ENCODE measurements around the gene HS3ST5. TPM values are rescaled to one million over a fixed set of nuclear protein-coding genes. Genes with fewer than 3 reads are reported as not detected.

HS3ST5 gene
- total and polyA plus RNA-seq, 4 donors = 0.02 to 0.18 (median 0.04) TPM; not detected in 1

DNA sequence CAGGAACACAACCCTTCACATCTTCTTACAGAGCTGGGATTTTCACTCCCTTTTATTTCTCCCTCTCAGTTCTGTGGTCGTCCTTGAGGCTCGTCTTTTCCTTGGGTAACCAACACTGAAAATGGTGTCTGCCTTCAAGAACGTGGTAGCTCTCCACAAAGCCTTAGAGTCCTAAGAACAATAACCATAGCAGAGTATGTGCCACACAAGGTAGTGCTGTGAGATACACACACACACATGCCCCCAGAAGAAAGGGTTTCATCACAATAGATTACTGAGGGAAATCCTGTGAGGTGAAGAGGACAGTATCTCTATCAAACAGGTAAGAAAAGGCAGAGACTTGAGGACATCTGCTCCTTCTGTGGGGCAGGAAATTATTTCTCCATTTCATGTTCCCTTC lies 267.0 kb downstream of the HS3ST5 start:
- no peak for TF ChIP-seq CTCF (IDR thresholded peaks at IDR 0.05; ENCODE audit: control extremely low read depth, extremely low read depth)
- no peaks in the 10 kb centered on the region for H3K27me3 ChIP-seq (ENCODE audit: control insufficient read depth in 3 of 3, insufficient read depth in 3 of 3, low read length in 2 of 3)
- no peaks in the 10 kb centered on the region for H3K9me3 ChIP-seq (ENCODE audit: control insufficient read depth in 4 of 4, insufficient read depth in 3 of 4, low read length in 3 of 4)
- H3K4me1 ChIP-seq (ENCODE audit: control insufficient read depth in 5 of 5, insufficient read depth in 5 of 5, low read length in 5 of 5) = no peaks in the 10 kb centered on the region
- H3K27ac ChIP-seq (ENCODE audit: low read depth in 1 of 2, low read length in 1 of 2) = no peak overlapping the region
- no peak overlapping the region for H3K9ac ChIP-seq (ENCODE audit: insufficient read depth in 1 of 2, low read length in 2 of 2)
- ATAC-seq (ENCODE audit: insufficient read depth, low FRiP score) (no peak), DNase-seq (no peak)
- 83 to 87% methylated on average over 3 of the region's 3 CpGs for WGBS, 2 donors
- no peak overlapping the region for H3K4me3 ChIP-seq
- H3K36me3 ChIP-seq (ENCODE audit: control insufficient read depth in 4 of 4, insufficient read depth in 4 of 4, low read length in 4 of 4) = no peaks in the 10 kb centered on the region

DNA sequence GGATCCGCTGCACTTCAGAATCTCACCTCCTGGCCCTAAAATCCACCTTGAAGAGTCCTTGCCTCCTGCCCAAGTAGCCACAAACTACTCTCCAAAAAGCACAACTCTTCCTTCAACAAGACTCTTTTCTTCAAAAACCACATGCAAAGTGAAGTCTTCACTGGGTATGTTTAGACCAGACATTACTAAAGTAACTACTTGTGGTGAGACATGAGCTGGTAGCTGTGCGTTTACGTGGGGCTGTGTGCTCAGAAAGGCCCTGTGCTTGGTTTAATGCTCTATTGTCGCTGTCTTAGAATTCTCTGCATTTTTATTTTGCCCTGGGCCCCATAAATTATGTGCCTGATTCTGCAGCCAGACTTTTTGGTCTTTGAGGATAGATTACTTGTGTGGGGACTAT lies 267.5 kb downstream of the HS3ST5 start:
- no peaks in the 10 kb centered on the region for H3K9me3 ChIP-seq (ENCODE audit: control insufficient read depth in 4 of 4, insufficient read depth in 3 of 4, low read length in 3 of 4)
- no peaks in the 10 kb centered on the region for H3K4me1 ChIP-seq (ENCODE audit: control insufficient read depth in 5 of 5, insufficient read depth in 5 of 5, low read length in 5 of 5)
- DNase-seq = no peak
- TF ChIP-seq CTCF (IDR thresholded peaks at IDR 0.05; ENCODE audit: control extremely low read depth, extremely low read depth) = no peak
- H3K27ac ChIP-seq (ENCODE audit: low read depth in 1 of 2, low read length in 1 of 2) = no peak overlapping the region
- H3K36me3 ChIP-seq (ENCODE audit: control insufficient read depth in 4 of 4, insufficient read depth in 4 of 4, low read length in 4 of 4) = no peaks in the 10 kb centered on the region
- H3K27me3 ChIP-seq (ENCODE audit: control insufficient read depth in 3 of 3, insufficient read depth in 3 of 3, low read length in 2 of 3) = no peaks in the 10 kb centered on the region
- ATAC-seq (ENCODE audit: insufficient read depth, low FRiP score) = no peak
- no peak overlapping the region for H3K4me3 ChIP-seq
- H3K9ac ChIP-seq (ENCODE audit: insufficient read depth in 1 of 2, low read length in 2 of 2) = no peak overlapping the region
- 95 to 97% methylated on average over 4 of the region's 4 CpGs for WGBS, 2 donors

- 75 to 88% methylated on average over 3 of the region's 3 CpGs for WGBS, 2 donors
- TF ChIP-seq CTCF (IDR thresholded peaks at IDR 0.05; ENCODE audit: control extremely low read depth, extremely low read depth) = no peak
- ATAC-seq (ENCODE audit: insufficient read depth, low FRiP score) (no peak), DNase-seq (peak in 1 of 3 donors; percentile 29)
- Histone ChIP-seq H3K27ac (ENCODE audit: low read depth in 1 of 2, low read length in 1 of 2) (no peak overlapping the region), H3K4me1 (ENCODE audit: control insufficient read depth in 5 of 5, insufficient read depth in 5 of 5, low read length in 5 of 5) (no peaks in the 10 kb centered on the region), H3K27me3 (ENCODE audit: control insufficient read depth in 3 of 3, insufficient read depth in 3 of 3, low read length in 2 of 3) (peaks cover 0 to 3% (median 0%) of the 10 kb centered on the region in 3 donors), H3K36me3 (ENCODE audit: control insufficient read depth in 4 of 4, insufficient read depth in 4 of 4, low read length in 4 of 4) (no peaks in the 10 kb centered on the region), H3K4me3 (no peak overlapping the region), H3K9me3 (ENCODE audit: control insufficient read depth in 4 of 4, insufficient read depth in 3 of 4, low read length in 3 of 4) (no peaks in the 10 kb centered on the region), H3K9ac (ENCODE audit: insufficient read depth in 1 of 2, low read length in 2 of 2) (no peak overlapping the region)
Measured at GRCh38 chr6:114068771-114069170, 274.1 kb downstream of the HS3ST5 start.

GRCh38 chr6:114068116-114068515 lies 274.7 kb downstream of the HS3ST5 start:
- TF ChIP-seq CTCF (IDR thresholded peaks at IDR 0.05; ENCODE audit: control extremely low read depth, extremely low read depth) = no peak
- no peak overlapping the region for H3K4me3 ChIP-seq
- H3K9me3 ChIP-seq (ENCODE audit: control insufficient read depth in 4 of 4, insufficient read depth in 3 of 4, low read length in 3 of 4) = no peaks in the 10 kb centered on the region
- no peaks in the 10 kb centered on the region for H3K4me1 ChIP-seq (ENCODE audit: control insufficient read depth in 5 of 5, insufficient read depth in 5 of 5, low read length in 5 of 5)
- 91 to 92% methylated on average over 2 of the region's 2 CpGs for WGBS, 2 donors
- H3K27me3 ChIP-seq (ENCODE audit: control insufficient read depth in 3 of 3, insufficient read depth in 3 of 3, low read length in 2 of 3) = peaks cover 0 to 3% (median 0%) of the 10 kb centered on the region in 3 donors
- no peak overlapping the region for H3K27ac ChIP-seq (ENCODE audit: low read depth in 1 of 2, low read length in 1 of 2)
- H3K9ac ChIP-seq (ENCODE audit: insufficient read depth in 1 of 2, low read length in 2 of 2) = no peak overlapping the region
- no peaks in the 10 kb centered on the region for H3K36me3 ChIP-seq (ENCODE audit: control insufficient read depth in 4 of 4, insufficient read depth in 4 of 4, low read length in 4 of 4)
- ATAC-seq (ENCODE audit: insufficient read depth, low FRiP score) (no peak), DNase-seq (no peak)
